ENCODE results near the gene MRPS2.

- no peak for TF ChIP-seq CTCF (IDR thresholded peaks at IDR 0.05)
- no peak for TF ChIP-seq POLR2A (IDR thresholded peaks at IDR 0.05)
Measured at GRCh38 chr9:135513351-135513846, 12.9 kb downstream of the MRPS2 start.
